Medulla oblongata (tissue), 1 donor: ENCODE measurements around the gene C1QBP.
A peak's percentile ranks its signal among the peaks of the same experiment; 100 is the strongest.

Source experiments
- DNase-seq: peaks from one replicate; pipeline ENCODE4 v3.0.0-alpha.2; 2015; ENCODE audit errors: extremely low spot score

Gene C1QBP, protein sequence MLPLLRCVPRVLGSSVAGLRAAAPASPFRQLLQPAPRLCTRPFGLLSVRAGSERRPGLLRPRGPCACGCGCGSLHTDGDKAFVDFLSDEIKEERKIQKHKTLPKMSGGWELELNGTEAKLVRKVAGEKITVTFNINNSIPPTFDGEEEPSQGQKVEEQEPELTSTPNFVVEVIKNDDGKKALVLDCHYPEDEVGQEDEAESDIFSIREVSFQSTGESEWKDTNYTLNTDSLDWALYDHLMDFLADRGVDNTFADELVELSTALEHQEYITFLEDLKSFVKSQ

DNA sequence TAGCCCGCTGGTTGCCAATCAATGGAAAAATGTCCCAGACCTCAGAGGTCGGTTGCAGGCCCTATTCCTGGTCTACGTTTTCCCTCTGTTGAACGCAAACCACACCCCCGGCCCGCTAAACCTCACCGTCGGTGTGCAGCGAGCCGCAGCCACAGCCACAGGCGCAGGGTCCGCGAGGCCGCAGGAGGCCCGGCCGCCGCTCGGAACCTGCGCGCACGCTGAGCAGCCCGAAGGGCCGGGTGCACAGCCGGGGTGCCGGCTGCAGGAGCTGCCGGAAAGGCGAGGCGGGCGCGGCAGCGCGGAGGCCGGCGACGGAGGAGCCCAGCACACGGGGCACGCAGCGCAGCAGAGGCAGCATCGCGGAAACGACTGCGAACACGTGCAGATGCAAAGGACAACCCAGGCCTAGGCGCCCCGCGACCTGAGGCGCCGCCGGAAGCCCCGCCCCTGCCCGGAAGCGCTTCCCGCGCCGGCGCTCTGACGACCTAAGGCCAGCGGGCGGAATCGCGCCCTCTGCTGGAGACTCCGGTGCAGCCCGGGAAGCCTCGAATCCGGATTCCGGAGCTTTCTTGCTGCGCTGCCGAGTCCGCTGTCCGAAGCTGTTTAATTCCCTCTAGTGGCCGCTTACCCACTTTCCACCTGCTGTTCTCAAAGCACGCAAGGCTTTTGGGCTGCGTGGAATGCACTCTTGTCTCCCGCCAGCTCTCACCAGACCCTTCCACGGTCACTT lies at the start of gene C1QBP:
C1QBP (minus strand) TSS at position 440 of the 730 bp plus-strand sequence; CDS start at position 358, 82 bp downstream.
- DNase-seq, result peak; percentile 94

DNA sequence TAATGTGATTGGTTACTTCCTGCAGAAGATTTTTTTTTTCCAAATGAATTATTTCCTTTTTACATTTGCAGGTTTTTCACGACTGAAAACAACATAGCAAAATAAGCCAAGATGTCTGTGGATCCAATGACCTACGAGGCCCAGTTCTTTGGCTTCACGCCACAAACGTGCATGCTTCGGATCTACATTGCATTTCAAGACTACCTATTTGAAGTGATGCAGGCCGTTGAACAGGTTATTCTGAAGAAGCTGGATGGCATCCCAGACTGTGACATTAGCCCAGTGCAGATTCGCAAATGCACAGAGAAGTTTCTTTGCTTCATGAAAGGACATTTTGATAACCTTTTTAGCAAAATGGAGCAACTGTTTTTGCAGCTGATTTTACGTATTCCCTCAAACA lies 49.8 kb upstream of the C1QBP start:
- no peak for DNase-seq

DNA sequence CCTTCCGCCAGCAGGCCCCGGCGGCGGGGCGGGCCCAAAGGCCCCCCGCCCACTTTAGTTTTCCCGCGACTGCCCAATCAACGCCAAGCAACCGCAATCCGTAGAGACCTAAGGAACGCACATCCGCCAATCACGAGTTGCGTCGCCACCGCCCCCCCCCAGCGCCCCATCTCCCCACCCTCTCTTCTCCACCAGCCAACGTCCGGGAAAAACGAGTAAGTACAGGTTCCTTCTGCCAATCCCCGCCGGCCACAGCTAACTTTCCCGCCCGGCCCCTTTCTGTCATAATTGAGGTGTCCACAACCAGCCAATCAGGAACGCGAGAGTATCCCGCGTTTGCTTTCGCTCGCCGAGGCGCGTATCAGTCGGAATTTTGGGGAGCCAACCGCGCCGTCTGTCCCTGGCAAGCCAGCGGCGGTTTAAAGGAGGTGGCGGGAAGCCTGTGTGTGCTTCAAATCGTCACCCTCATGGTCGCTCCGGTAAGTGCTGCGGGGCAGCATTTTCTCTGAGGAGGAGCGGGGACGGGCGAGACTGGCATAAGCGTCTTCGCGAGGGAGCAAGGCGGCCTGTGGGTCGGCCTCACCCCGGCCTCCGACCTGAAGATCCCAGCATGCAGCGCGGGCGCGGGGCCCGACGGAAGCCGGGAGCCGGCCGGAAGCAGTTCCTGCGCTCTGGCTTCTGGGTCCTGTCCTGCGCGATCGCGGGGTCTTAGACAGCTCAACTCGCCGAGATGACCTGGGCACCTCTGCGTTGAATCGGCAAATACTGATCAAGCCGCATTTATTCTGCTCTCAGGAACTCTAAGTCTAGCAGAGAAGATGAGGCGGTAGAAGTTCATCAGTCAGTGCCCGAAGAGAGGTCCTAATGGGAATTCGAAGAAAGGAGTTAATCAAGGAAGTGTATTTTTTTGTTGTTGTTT lies 47.5 kb upstream of the C1QBP start, which contains the start of gene MIS12:
MIS12 (plus strand) TSS at position 361 of the 919 bp plus-strand sequence. CDS start 2,297 bp downstream, outside the sequence.
- DNase-seq, result peak; percentile 100

GRCh38 chr17:5485270-5486205 lies 46.6 kb upstream of the C1QBP start, which contains the start of gene DERL2:
TSS of gene DERL2 (minus strand) at chr17:5486178. CDS start at chr17:5486161, 17 bp downstream.
- no peak for DNase-seq

DNA sequence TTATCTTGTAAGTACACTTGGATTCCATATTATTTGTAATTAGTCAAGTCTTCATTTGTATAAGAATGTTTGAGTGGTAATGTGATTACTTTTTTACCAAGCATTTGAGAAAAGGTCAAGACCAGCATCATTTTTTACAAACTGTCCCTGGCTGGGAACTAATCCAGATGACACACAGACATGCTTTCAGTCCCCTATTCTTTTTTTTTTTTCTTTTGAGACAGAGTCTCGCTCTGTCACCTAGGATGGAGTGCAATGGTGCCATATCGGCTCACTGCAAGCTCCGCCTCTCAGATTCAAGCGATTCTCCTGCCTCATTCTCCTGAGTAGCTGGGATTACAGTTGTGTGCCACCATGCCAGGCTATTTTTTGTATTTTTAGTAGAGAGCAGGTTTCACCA lies 42.5 kb upstream of the C1QBP start:
- no peak for DNase-seq

GRCh38 chr17:5480962-5481361 lies 42.0 kb upstream of the C1QBP start:
- DNase-seq, result no peak

DNA sequence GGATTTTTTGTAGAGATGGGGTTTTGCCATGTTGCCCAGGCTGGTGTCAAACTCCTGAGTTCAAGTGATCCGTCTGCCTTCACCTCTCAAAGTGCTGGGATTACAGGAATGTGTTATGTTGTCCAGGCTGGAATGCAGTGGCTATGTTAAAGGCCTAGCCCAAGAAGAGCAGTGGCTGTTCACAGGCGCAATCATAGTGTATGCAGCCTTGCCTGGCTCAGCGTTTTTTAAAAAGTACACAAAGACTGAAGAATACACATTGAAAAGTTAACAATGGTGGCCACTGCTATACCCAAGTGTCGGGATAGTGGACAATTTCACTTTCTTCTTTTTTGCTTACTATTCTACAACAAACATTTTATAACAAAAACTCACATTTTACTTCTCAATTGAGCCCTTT lies 40.0 kb upstream of the C1QBP start:
- no peak for DNase-seq

- no peak for DNase-seq
Observed at GRCh38 chr17:5473906-5474305, 35.0 kb upstream of the C1QBP start.

GRCh38 chr17:5472511-5472910 lies 33.6 kb upstream of the C1QBP start:
- DNase-seq, result no peak

DNA sequence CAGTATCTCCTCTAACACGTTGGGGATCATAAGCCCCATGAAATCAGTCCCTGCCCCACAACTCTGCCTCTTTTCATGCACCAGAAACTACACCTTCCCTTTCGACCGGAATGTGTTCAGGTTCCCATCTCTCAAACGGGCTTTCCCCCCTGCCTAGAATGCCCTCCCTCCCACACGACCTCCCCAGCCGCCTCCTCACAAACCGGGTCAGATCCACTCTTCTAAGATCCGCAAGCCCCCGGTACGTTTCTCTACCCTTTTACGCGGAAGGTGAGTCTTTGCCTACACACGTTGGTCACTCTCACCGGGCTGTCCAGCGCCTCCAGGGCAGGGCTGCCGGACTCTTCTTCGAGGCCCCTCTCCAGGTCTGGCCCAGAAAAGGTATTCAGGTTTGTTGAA lies 29.1 kb upstream of the C1QBP start:
- no peak for DNase-seq

DNA sequence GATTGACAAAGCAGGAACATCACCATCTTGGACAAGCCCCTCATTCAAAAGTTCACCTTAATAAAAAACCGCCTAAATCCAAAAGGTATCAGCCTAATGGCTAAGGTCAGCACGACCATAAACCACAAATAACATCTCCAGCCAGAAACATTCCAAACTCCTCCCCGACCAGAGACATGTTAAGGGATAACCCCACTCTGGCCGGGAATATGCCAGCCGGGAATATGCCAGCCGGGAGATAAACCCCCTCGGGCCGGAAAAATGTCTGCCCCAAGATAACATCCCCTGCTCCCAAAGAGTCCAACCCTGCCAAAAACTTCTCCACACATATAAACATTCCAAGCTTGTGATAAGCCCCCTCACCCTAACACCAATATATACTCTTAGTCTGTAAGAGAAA lies 28.5 kb upstream of the C1QBP start:
- no peak for DNase-seq

GRCh38 chr17:5466295-5466694 lies 27.3 kb upstream of the C1QBP start:
- no peak for DNase-seq

GRCh38 chr17:5464717-5465507 lies 26.0 kb upstream of the C1QBP start:
- DNase-seq, result no peak

- DNase-seq, result peak; percentile 95
Observed at GRCh38 chr17:5446786-5447185, 7.8 kb upstream of the C1QBP start.

DNA sequence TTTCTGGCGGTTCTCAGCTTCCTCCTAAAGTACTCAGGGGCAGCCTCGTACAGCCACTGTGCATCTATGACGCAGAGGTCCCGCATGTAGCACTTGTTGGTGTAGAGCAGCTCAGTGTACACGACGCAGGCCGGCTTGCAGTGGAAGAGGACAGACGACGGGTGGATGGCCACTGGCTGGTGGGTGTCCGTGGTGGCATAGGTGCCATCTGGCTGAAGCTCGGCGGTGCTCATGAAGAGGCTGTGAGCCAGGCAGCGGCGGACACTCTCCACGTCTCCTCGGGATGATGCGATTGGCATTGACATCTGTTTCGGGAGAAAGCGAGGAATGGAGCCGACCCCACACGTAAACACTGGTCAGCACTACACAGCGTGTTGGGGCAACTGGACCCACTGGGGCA lies 5.3 kb upstream of the C1QBP start:
- DNase-seq, result no peak

DNA sequence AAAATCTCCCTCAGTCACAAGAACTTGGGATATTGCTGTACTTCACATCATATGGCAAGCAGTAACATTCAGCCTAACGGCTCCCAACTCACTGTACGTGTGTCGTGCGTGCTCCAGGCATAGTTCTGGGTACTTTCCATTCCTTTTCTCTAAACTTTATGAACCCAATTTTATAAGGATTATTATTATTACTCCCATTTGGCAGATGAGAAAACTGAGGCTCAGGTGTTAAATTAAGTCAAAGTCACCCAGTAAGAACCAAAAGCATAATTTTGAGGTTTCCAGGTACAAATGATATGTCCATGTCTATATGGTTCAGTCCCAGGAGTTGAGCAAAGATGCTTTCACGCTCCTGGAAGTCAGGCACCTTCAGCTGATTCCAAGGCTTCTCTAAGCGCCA lies 4.8 kb upstream of the C1QBP start:
- DNase-seq, result no peak

DNA sequence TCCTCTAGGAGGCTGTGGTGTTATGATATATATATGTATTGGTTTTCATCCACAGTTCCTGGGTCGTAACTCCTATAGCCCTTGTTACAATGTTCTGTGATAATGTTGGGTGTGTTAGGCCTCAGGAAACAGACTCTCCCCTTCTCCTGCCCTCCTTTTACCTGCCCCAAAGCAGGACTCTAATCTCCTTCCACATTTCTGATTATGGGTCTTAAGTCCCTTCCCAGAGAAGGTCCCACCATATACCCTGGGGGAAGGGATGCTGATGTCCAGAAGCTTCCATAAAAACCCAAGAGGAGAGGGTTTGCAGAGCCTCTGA lies 450 bp upstream of the C1QBP start:
- DNase-seq, result no peak

DNA sequence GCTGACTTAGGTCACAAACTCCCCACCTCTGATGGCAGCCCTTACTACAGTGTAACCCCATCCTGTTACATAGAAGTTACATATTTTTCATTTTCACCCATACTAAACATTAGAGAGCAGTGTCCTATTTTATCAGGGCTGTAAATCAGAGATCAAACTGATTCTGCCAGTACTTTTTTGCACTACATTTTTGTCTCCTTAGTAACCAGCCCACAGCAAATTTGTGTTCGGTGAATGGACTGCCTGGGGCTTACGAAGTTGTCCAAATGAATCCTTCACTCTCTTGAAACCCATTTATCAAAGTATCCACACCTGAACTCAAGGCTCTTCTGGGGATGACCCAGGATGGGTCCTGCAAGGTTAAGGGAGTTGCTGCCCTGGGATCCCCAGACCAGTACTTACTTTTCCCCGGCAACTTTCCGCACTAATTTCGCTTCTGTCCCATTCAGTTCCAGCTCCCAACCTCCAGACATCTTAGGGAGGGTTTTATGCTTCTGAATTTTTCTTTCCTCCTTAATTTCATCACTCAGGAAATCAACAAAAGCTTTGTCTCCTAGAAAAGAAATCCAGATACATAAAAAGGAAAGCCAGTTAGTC lies 1.1 kb downstream of the C1QBP start:
- no peak for DNase-seq

- peak; percentile 60 for DNase-seq
Observed at GRCh38 chr17:5435781-5436315, 3.1 kb downstream of the C1QBP start.

DNA sequence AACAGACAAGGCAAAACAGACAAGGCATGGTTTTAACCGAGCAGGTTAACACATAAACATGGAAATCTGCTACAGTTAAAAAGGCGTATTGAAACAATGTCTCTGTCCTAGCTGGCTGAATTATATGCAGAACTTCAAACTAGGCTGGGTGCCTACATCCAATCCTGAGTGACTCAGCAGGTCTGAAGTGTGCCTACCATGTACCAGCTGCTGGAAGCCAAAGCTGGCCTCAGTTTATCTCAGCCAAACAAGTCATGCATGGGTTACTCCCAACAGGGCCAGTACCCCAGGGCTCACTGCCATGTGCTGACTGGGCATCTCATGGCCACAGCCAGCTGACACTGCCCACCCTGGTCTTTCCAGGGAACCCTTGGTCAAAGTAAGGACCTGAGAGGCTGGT lies 4.0 kb downstream of the C1QBP start:
- no peak for DNase-seq
